HepG2 (cell line): ENCODE results near the gene GTPBP6. TPM values are rescaled to one million over a fixed set of nuclear protein-coding genes. Genes with fewer than 3 reads are reported as not detected.

Experiments
- ATAC-seq: fragments of 200-7000 bp; cut with Tn5 transposase; 3 replicates; pipeline ENCODE4 v1.9.1; 2020; ENCODE audit warnings: mild to moderate bottlenecking, moderate library complexity
- BruUV-seq: library from RNA; stranded (reverse); fragments of 400-500 nt; replicated peaks from 2 replicates; lab custom pipeline; 2021; lab: Mats Ljungman, UMichigan
- CTCF ChIA-PET: fragments of 300-600 bp; formaldehyde crosslinking; extraction: SDS; loops from one replicate; lab custom pipeline; 2021; ENCODE audit warnings: low total read pairs, inconsistent platforms, low intra/inter-chr PET ratio; lab: Yijun Ruan, JAX
- POLR2A ChIA-PET: fragments of 350-600 bp; sonication (Branson Sonifier 250); formaldehyde crosslinking; loops from one replicate; lab custom pipeline; 2020; ENCODE audit warnings: antibody characterized with exemption, inconsistent platforms; lab: Yijun Ruan, JAX
- DNase-seq: peaks from one replicate; pipeline ENCODE4 v3.0.0-alpha.2; 2015; ENCODE audit warnings: low spot score
- FAIRE-seq: peaks from 3 replicates; lab custom pipeline; 2011; peaks lifted over from hg19 to GRCh38; lab: Jason Lieb, UNC
- H2AFZ ChIP-seq: one replicate; pipeline ENCODE4 v1.6.1; 2011; ENCODE audit warnings: low read length, inconsistent platforms
- H3K27ac ChIP-seq: fragments of 300-600 bp; 3 replicates; pipeline ENCODE4 v1.8.0; 2011; ENCODE audit warnings: mixed run types, mild to moderate bottlenecking, mixed read lengths, low read length, inconsistent platforms; ENCODE audit not compliant: insufficient read depth; ENCODE audit errors: extremely low read length
- H3K27me3 ChIP-seq, 2 experiments: fragments of 200-600 bp in 1 of 2; 2 replicates in 1 of 2; 3 replicates in 1 of 2; pipeline versions ENCODE4 v1.6.0 to v1.8.0; 2011; ENCODE audit warnings: low read length in 2 of 2, mild to moderate bottlenecking in 2 of 2, moderate library complexity in 2 of 2, inconsistent platforms in 1 of 2; ENCODE audit not compliant: insufficient read depth in 2 of 2, control insufficient read depth in 1 of 2
- H3K36me3 ChIP-seq, 2 experiments: fragments of 200-600 bp in 1 of 2; replicated peaks in 1 of 2; 2 replicates in 1 of 2; 3 replicates in 1 of 2; pipeline versions ENCODE4 v1.5.1 to v1.8.0; 2011; ENCODE audit warnings: low read length in 2 of 2, inconsistent platforms in 1 of 2; ENCODE audit not compliant: insufficient read depth in 2 of 2, control insufficient read depth in 1 of 2
- H3K4me1 ChIP-seq: 2 replicates; pipeline ENCODE4 v1.5.1; 2012; ENCODE audit warnings: low read length, inconsistent platforms; ENCODE audit not compliant: insufficient read depth
- H3K4me2 ChIP-seq: 2 replicates; pipeline ENCODE4 v1.6.0; 2011; ENCODE audit warnings: low read depth, low read length, inconsistent platforms
- H3K4me3 ChIP-seq, 3 experiments: fragments of 200-600 bp in 1 of 3; sonication (generic), shearing (Covaris generic) in 1 of 3; replicated peaks in 1 of 3; 2 replicates each; pipeline ENCODE4 v1.5.1; 2011 to 2016; ENCODE audit warnings: low read length in 3 of 3, inconsistent platforms in 2 of 3, low read depth in 2 of 3, mild to moderate bottlenecking in 2 of 3, control low read depth in 1 of 3, mixed read lengths in 1 of 3; ENCODE audit not compliant: insufficient read depth in 1 of 3
- H3K79me2 ChIP-seq: one replicate; pipeline ENCODE4 v1.6.1; 2011; ENCODE audit warnings: low read length, inconsistent platforms; ENCODE audit not compliant: insufficient read depth
- H3K9ac ChIP-seq: 2 replicates; pipeline ENCODE4 v1.6.0; 2011; ENCODE audit warnings: mild to moderate bottlenecking, low read depth, low read length, inconsistent platforms; ENCODE audit not compliant: insufficient read depth
- H3K9me3 ChIP-seq: 2 replicates; pipeline ENCODE4 v1.5.1; 2012; ENCODE audit warnings: mild to moderate bottlenecking, low read length
- H4K20me1 ChIP-seq: 2 replicates; pipeline ENCODE4 v1.6.0; 2011; ENCODE audit warnings: inconsistent platforms, mild to moderate bottlenecking, low read length, moderate library complexity; ENCODE audit not compliant: insufficient read depth
- AGO2 ChIP-seq: fragments of 200-400 bp; formaldehyde crosslinking; optimal IDR thresholded peaks from 2 replicates; pipeline ENCODE3; 2017; ENCODE audit warnings: mild to moderate bottlenecking, low read depth, low read length, moderate library complexity
- HNRNPK ChIP-seq: fragments of 200-400 bp; formaldehyde crosslinking; IDR thresholded peaks from 2 replicates; pipeline ENCODE4 v1.6.1; 2018; ENCODE audit warnings: low read length, low read depth, moderate library complexity, mild to moderate bottlenecking; ENCODE audit not compliant: poor library complexity, severe bottlenecking
- HNRNPL ChIP-seq: fragments of 200-400 bp; formaldehyde crosslinking; IDR thresholded peaks from 2 replicates; pipeline ENCODE4 v1.6.1; 2017; ENCODE audit warnings: mild to moderate bottlenecking, low read depth, low read length
- HOXA5 ChIP-seq: sonication (generic); formaldehyde crosslinking; IDR thresholded peaks from 2 replicates; pipeline ENCODE4 v1.4.0; 2020; ENCODE audit warnings: missing genetic modification reagents
- KLF16 ChIP-seq, 2 experiments: sonication (generic) in 1 of 2; formaldehyde crosslinking in 1 of 2; IDR thresholded peaks; 2 replicates each; pipeline versions ENCODE4 v1.6.1 to v1.8.0; 2016 to 2023; ENCODE audit warnings: missing genetic modification reagents in 2 of 2, missing compliant biosample characterization in 1 of 2
- NR3C1 ChIP-seq: sonication (generic); formaldehyde crosslinking; IDR thresholded peaks from 2 replicates; pipeline ENCODE4 v1.4.0; 2020; ENCODE audit warnings: missing genetic modification reagents
- ZNF101 ChIP-seq: sonication (generic); formaldehyde crosslinking; IDR thresholded peaks from 2 replicates; pipeline ENCODE4 v1.4.0; 2020; ENCODE audit warnings: mild to moderate bottlenecking, low read depth, missing genetic modification reagents, borderline replicate concordance
- ZNF484 ChIP-seq: sonication (generic); formaldehyde crosslinking; IDR thresholded peaks from 2 replicates; pipeline ENCODE4 v1.5.1; 2020; ENCODE audit warnings: mild to moderate bottlenecking, low read depth, missing genetic modification reagents, borderline replicate concordance
- WGBS: methylation state at CpG from one replicate; pipeline ENCODE4 v1.1.6; 2017; ENCODE audit warnings: low lambda C conversion rate; 5-methylcytosine and 5-hydroxymethylcytosine counted together
- in situ Hi-C: cut with HindIII; loops from 2 replicates; pipeline ENCODE4 v1.10.0; 2017; ENCODE audit warnings: low pct_unique_long_range_greater_than_20kb; ENCODE audit not compliant: extremely low pct_ligation_motif_present
- intact Hi-C: fragments of 100-400 bp; cut with micrococcal nuclease; formaldehyde crosslinking; loops from one replicate; pipeline ENCODE4 v1.10.0; 2022; ENCODE audit not compliant: unreplicated experiment
- polyA plus RNA-seq, 8 experiments: library from polyadenylated mRNA; depleted of rRNA in 3 of 8; stranded (reverse) in 7 of 8; unstranded in 1 of 8; fragments of >200 nt; fragmentation: Illumina TruSeq in 4 of 8; extraction: Trizol in 4 of 8; gene quantifications; 2 replicates each; pipeline versions ENCODE4 v1.2.1 to v1.2.3, GENCODE V29; 2011 to 2016; ENCODE audit warnings: low read depth in 4 of 8, missing spikeins in 1 of 8, mixed read lengths in 1 of 8; ENCODE audit not compliant: insufficient read depth in 1 of 8
- total RNA-seq, 5 experiments: library from RNA; depleted of rRNA; stranded (reverse); fragments of >200 nt; fragmentation: Illumina TruSeq; extraction: Trizol; gene quantifications; 2 replicates each; pipeline ENCODE4 v1.2.3, GENCODE V29; 2016; ENCODE audit warnings: low read depth in 1 of 5

GTPBP6 gene
- total and polyA plus RNA-seq, 2 of the 13 experiments (the other 11 are each of a cell fraction or from before 2014, with no cell fraction given) = 20.2 to 39.6 TPM

DNA sequence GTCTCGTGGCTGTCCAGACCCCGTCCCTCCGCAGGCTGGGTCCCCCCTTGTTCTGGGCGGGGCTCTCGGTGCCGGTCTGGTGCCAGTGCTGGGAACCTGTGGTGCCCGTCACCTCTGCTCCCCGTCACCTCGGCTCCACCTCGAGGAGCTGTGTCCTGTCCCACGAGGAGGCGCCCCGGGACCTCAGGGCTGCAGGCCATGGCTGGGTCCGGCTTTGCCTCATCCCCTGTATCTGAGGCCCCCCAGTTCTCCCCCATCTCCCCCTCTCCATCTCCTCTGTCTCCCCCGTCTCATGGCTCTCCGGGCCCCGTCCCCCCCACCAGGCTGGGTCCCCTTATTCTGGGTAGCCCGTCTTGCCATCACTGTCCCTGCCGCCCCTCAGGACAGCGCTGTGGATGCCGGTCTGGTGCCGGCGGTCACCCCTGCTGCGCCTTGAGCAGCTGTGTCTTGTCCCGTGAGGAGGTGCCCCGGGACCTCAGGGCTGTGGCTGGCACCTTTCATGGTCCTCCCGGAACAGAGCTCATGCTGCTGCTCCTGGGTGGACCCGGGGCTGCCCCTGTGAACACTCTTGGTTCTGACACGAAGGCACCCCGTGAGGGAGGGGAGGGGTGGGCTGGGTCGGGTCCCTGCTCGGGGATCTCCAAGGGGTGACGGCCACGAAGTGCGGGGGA, 13.4 kb upstream of the GTPBP6 start:
- no peak for DNase-seq
- WGBS = 90% methylated on average over 27 of the region's 35 CpGs
- Histone ChIP-seq H3K4me3 (no peak overlapping the region), H3K9me3 (no peaks in the 10 kb centered on the region), H3K4me2 (no peak overlapping the region), H3K36me3 (no peaks in the 10 kb centered on the region), H3K9ac (no peak overlapping the region), H2AFZ (no peak overlapping the region), H3K27me3 (peaks cover 0 to 4% of the 10 kb centered on the region in 2 experiments; a peak in 1 of 5 replicates), H4K20me1 (no peaks in the 10 kb centered on the region), H3K27ac (no peak overlapping the region), H3K79me2 (no peaks in the 10 kb centered on the region), H3K4me1 (no peaks in the 10 kb centered on the region)
- POLR2A ChIA-PET = no interaction called here
- TF ChIP-seq AGO2 (peak; percentile 20), ZNF484 (CRISPR knock-in tag) (no peak), HNRNPL (0 out of 2 replicates have a peak, but pooled peaks have one; percentile 31), NR3C1 (CRISPR knock-in tag) (no peak), ZNF101 (CRISPR knock-in tag) (no peak), HOXA5 (CRISPR knock-in tag) (no peak), KLF16 (CRISPR knock-in tag; IDR thresholded peaks at IDR 0.05) (no peak), HNRNPK (peak; percentile 7)
- CTCF ChIA-PET = no interaction called here
- no peak for FAIRE-seq
- in situ Hi-C loops = no loop called here
- intact Hi-C loops = no loop called here
- BruUV-seq = no TSS peak
- ATAC-seq = no peak
